ENCODE results near the gene KIAA0930.
"Not testable (repeated sequence)": the region's sequence is repeated elsewhere in the genome, so short reads cannot be mapped to it uniquely, and the experiment has no call there.

KIAA0930 gene

GRCh38 chr22:45240810-45241631 is at the start of gene KIAA0930:
KIAA0930 (minus strand) TSS chr22:45240894; CDS start chr22:45240703, 191 bp downstream.
- DNase-seq (ENCODE audit: low spot score): peak; percentile 92

- no peak for DNase-seq (ENCODE audit: low spot score)
Measured at GRCh38 chr22:45286854-45287551, 46.3 kb upstream of the KIAA0930 start.

- no peak for DNase-seq (ENCODE audit: low spot score)
Measured at GRCh38 chr22:45285263-45286058, 44.8 kb upstream of the KIAA0930 start.

GRCh38 chr22:45284705-45285262 is 44.1 kb upstream of the KIAA0930 start, which contains the start of gene UPK3A:
UPK3A (plus strand) TSS chr22:45284949; CDS start chr22:45285014, 65 bp downstream.
- DNase-seq (ENCODE audit: low spot score): no peak

GRCh38 chr22:45281010-45281409 is 40.3 kb upstream of the KIAA0930 start:
- no peak for DNase-seq (ENCODE audit: low spot score)

GRCh38 chr22:45280587-45280980 is 39.9 kb upstream of the KIAA0930 start:
- DNase-seq (ENCODE audit: low spot score): no peak

GRCh38 chr22:45278125-45278524 is 37.4 kb upstream of the KIAA0930 start:
- DNase-seq (ENCODE audit: low spot score): no peak

GRCh38 chr22:45277720-45278119 is 37.0 kb upstream of the KIAA0930 start:
- DNase-seq (ENCODE audit: low spot score): not testable (repeated sequence)

GRCh38 chr22:45276507-45277105 is 35.9 kb upstream of the KIAA0930 start:
- DNase-seq (ENCODE audit: low spot score): no peak

GRCh38 chr22:45273452-45274075 is 32.9 kb upstream of the KIAA0930 start:
- peak; percentile 89 for DNase-seq (ENCODE audit: low spot score)

GRCh38 chr22:45272498-45272897 is 31.8 kb upstream of the KIAA0930 start:
- no peak for DNase-seq (ENCODE audit: low spot score)

GRCh38 chr22:45271667-45272201 is 31.0 kb upstream of the KIAA0930 start:
- no peak for DNase-seq (ENCODE audit: low spot score)

- DNase-seq (ENCODE audit: low spot score): no peak
Measured at GRCh38 chr22:45270095-45271020, 29.7 kb upstream of the KIAA0930 start.

- DNase-seq (ENCODE audit: low spot score): peak; percentile 67
Measured at GRCh38 chr22:45268958-45269844, 28.5 kb upstream of the KIAA0930 start.

- peak; percentile 74 for DNase-seq (ENCODE audit: low spot score)
Measured at GRCh38 chr22:45268167-45268957, 27.7 kb upstream of the KIAA0930 start.

- no peak for DNase-seq (ENCODE audit: low spot score)
Measured at GRCh38 chr22:45265535-45265934, 24.8 kb upstream of the KIAA0930 start.

GRCh38 chr22:45263463-45264269 is 23.0 kb upstream of the KIAA0930 start:
- DNase-seq (ENCODE audit: low spot score): peak; percentile 97
